Mammary microvascular endothelial cell (primary cell): ENCODE data around the gene LEFTY1. TPM values are rescaled to one million over a fixed set of nuclear protein-coding genes. Genes with fewer than 3 reads are reported as not detected.

ENCODE experiments used
- total RNA-seq: library from RNA; depleted of rRNA; stranded (reverse); fragments of >200 nt; gene quantifications from 2 replicates; pipeline ENCODE4 v1.2.3, GENCODE V29; 2015

LEFTY1 gene
- total RNA-seq = not detected in 2 replicates

DNA sequence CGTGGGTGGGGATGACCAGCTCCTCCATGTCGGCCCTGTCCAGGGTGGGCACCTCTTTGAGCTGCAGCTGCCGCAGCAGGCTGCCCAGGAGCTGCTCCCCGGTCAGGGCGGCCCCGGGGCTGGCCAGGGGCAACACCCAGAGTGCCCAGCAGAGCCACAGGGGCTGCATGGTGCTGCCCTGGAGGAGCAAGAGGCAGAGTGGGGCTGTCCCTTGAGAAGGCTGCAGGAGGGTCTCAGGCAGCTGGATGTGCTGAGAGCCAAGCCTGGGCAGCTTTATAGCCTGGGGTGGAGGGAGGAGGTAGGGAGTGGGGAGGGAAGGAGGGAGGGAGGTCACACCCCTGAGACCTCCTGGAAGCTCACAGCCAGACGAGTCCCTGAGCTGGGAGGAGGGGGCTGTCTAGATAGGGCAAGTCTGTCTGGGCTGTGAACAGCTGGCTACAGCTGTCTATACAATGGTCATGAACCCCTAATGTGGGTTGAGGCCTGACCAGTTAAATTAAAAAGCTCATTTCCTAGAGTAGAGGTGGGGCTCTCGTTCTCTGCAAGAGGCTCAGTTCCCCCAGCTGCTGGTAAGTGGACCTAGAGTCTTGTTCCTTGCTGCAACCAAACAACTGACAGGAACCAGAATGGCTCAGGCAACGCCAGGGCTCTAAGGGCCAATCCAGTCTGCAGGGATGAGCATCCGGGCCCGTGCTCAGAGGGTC is at the start of gene LEFTY1:
TSS of gene LEFTY1 (minus strand) at position 249 of the 704 bp plus-strand sequence. CDS start at position 169, 80 bp downstream.

GRCh38 chr1:225923692-225924555 is 35.0 kb upstream of the LEFTY1 start, which contains the start of gene PYCR2:
PYCR2 (minus strand) TSS chr1:225924250; CDS start chr1:225924110, 140 bp downstream.

DNA sequence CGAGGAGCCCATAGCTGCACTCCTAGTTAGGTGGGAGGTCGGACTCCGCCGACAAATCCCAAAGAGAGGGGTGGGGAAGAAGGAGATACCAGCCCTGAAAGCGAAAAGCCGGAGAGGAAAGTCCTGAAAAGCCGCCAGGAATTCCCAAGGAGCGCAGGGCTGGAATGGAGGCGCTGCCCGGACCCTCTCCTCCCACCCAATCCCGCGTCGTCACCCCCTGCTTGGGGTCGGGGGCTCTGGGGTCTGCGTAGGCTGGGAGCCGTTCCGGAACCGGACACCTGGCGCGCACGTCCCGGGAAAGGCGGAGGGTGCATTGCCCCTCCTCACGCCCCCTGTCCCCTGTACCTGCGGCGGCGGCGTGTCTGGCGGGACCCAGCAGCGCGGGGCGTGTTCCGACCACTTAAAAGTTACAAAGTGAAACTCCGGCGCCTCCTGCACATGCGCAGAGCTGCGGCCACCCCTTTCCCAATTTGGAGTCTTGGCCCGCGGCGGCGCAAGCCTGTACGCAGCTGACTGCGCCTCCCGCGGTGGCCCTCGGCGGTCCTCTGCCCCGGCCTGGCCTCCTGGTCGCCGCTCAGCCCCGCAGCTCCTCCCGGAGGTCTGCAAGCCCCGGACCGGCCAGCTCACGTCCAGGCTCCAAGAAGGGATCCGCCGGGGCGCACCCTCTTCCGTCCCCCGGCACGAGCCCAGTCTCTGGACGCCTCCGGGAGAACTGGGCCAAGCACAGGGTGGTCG is 6.8 kb downstream of the LEFTY1 start, which contains the start of gene TMEM63A:
TSS of gene TMEM63A (minus strand) at position 422 of the 735 bp plus-strand sequence. CDS start 4,800 bp downstream, outside the sequence.

Other genes with a start within 250 kb of the LEFTY1 start
- 45.1 and 47.0 TPM in 2 replicates for gene ENAH, start 236.0 kb downstream of the LEFTY1 start, total RNA-seq
- 297 and 324 TPM in 2 replicates for gene SRP9, start 111.3 kb downstream of the LEFTY1 start, total RNA-seq
- 39.4 and 43.9 TPM in 2 replicates for gene EPHX1, start 79.0 kb downstream of the LEFTY1 start, total RNA-seq
- gene TMEM63A, start 6.8 kb downstream of the LEFTY1 start, total RNA-seq = 8.8 and 10.2 TPM in 2 replicates
- gene PYCR2, start 35.1 kb upstream of the LEFTY1 start, total RNA-seq = 41.6 and 45.2 TPM in 2 replicates
- not detected in 2 replicates for gene LEFTY2, start 52.1 kb upstream of the LEFTY1 start, total RNA-seq
- gene SDE2, start 110.2 kb upstream of the LEFTY1 start, total RNA-seq = 11.9 and 13.5 TPM in 2 replicates
- 288 and 309 TPM in 2 replicates for gene H3-3A, start 173.6 kb upstream of the LEFTY1 start, total RNA-seq